HCT116 (cell line): Measurements from ENCODE around the gene ESM1. TPM values are rescaled to one million over a fixed set of nuclear protein-coding genes. Genes with fewer than 3 reads are reported as not detected.

Experiments used
- ATAC-seq: fragments of 200-7000 bp; cut with Tn5 transposase; 2 replicates; pipeline ENCODE4 v1.9.1; 2020; ENCODE audit warnings: mild to moderate bottlenecking, moderate library complexity
- BruUV-seq: library from RNA; stranded (reverse); fragments of 400-500 nt; replicated peaks from 2 replicates; lab custom pipeline; 2021; lab: Mats Ljungman, UMichigan
- CTCF ChIA-PET: fragments of 300-600 bp; sonication (Branson Sonifier 250); formaldehyde crosslinking; loops from one replicate; lab custom pipeline; 2021; ENCODE audit warnings: antibody characterized with exemption; lab: Charles Lee
- POLR2A ChIA-PET: fragments of 300-600, 350-600 bp; sonication (Branson Sonifier 250); formaldehyde crosslinking; loops from one replicate; lab custom pipeline; 2021; ENCODE audit warnings: antibody characterized with exemption; lab: Charles Lee
- RAD21 ChIA-PET, 2 experiments: fragments of 300-600 bp; sonication (Branson Sonifier 250); formaldehyde crosslinking; loops; one replicate each; lab custom pipeline; 2023; ENCODE audit warnings: low total read pairs in 2 of 2; ENCODE audit not compliant: uncharacterized antibody in 2 of 2, unreplicated experiment in 2 of 2, low non-redundant PET in 1 of 2; lab: Charles Lee
- DNase-seq: peaks from one replicate; pipeline ENCODE4 v3.0.0-alpha.2; 2010; ENCODE audit warnings: low read depth, low spot score
- H2AFZ ChIP-seq: fragments of 200-600 bp; shearing (Covaris generic), sonication (generic); 2 replicates; pipeline ENCODE4 v1.6.1; 2017; ENCODE audit warnings: low read depth, mixed run types, mixed read lengths, antibody characterized with exemption, low read length; ENCODE audit not compliant: poor library complexity, severe bottlenecking
- H3K27ac ChIP-seq: 2 replicates; pipeline ENCODE4 v1.5.1; 2012; ENCODE audit warnings: low read depth, low read length
- H3K27me3 ChIP-seq: fragments of 200-600 bp; sonication (generic); 2 replicates; pipeline ENCODE4 v1.6.1; 2016; ENCODE audit warnings: mixed run types, low read length, mixed read lengths; ENCODE audit not compliant: insufficient read depth
- H3K36me3 ChIP-seq, 2 experiments: fragments of 200-500 bp in 1 of 2; fragments of 200-600 bp in 1 of 2; sonication (Bioruptor generic) in 1 of 2; sonication (generic) in 1 of 2; 2 replicates each; pipeline versions ENCODE4 v1.5.1 to v1.6.1; 2014 to 2016; ENCODE audit warnings: low read length in 2 of 2, inconsistent platforms in 1 of 2, mixed read lengths in 1 of 2, mixed run types in 1 of 2; ENCODE audit not compliant: insufficient read depth in 2 of 2, control insufficient read depth in 1 of 2
- H3K4me1 ChIP-seq, 2 experiments: fragments of 200-600 bp in 1 of 2; sonication (generic) in 1 of 2; 2 replicates each; pipeline versions ENCODE4 v1.5.1 to v1.6.1; 2012 to 2017; ENCODE audit warnings: low read length in 2 of 2, inconsistent platforms in 1 of 2, mild to moderate bottlenecking in 1 of 2, mixed read lengths in 1 of 2, mixed run types in 1 of 2, moderate library complexity in 1 of 2; ENCODE audit not compliant: insufficient read depth in 2 of 2, control insufficient read depth in 1 of 2
- H3K4me2 ChIP-seq: fragments of 200-600 bp; sonication (generic); 2 replicates; pipeline ENCODE4 v1.6.1; 2017; ENCODE audit warnings: mixed run types, low read length, mixed read lengths
- H3K4me3 ChIP-seq, 2 experiments: fragments of 200-600 bp in 1 of 2; sonication (generic) in 1 of 2; replicated peaks in 1 of 2; 2 replicates each; pipeline ENCODE4 v1.5.1; 2011 to 2016; ENCODE audit warnings: low read length in 2 of 2, control low read depth in 1 of 2, low read depth in 1 of 2, mild to moderate bottlenecking in 1 of 2, mixed read lengths in 1 of 2, mixed run types in 1 of 2
- H3K79me2 ChIP-seq: fragments of 200-600 bp; sonication (generic); 2 replicates; pipeline ENCODE4 v1.6.1; 2017; ENCODE audit warnings: mild to moderate bottlenecking, mixed run types, low read length, moderate library complexity, mixed read lengths; ENCODE audit not compliant: insufficient read depth
- H3K9ac ChIP-seq: fragments of 200-600 bp; sonication (generic); 2 replicates; pipeline ENCODE4 v1.6.1; 2016; ENCODE audit warnings: low read length, mixed read lengths
- H3K9me2 ChIP-seq: fragments of 200-600 bp; sonication (generic), shearing (Covaris generic); 2 replicates; pipeline ENCODE4 v1.6.1; 2017; ENCODE audit warnings: mixed run types, mild to moderate bottlenecking, moderate library complexity; ENCODE audit not compliant: insufficient read depth
- H3K9me3 ChIP-seq, 2 experiments: fragments of 200-500 bp in 1 of 2; fragments of 200-600 bp in 1 of 2; sonication (Bioruptor generic) in 1 of 2; sonication (generic) in 1 of 2; 2 replicates each; pipeline ENCODE4 v1.6.1; 2014 to 2017; ENCODE audit warnings: low read length in 2 of 2, mixed read lengths in 2 of 2, inconsistent platforms in 1 of 2, low read depth in 1 of 2, mild to moderate bottlenecking in 1 of 2, mixed run types in 1 of 2, moderate library complexity in 1 of 2; ENCODE audit not compliant: control insufficient read depth in 1 of 2, insufficient read depth in 1 of 2
- H4K20me1 ChIP-seq: fragments of 200-600 bp; sonication (generic), shearing (Covaris generic); 2 replicates; pipeline ENCODE4 v1.6.1; 2017; ENCODE audit warnings: mixed run types, mild to moderate bottlenecking, moderate library complexity; ENCODE audit not compliant: insufficient read depth
- ATF3 ChIP-seq: IDR thresholded peaks from 2 replicates; pipeline ENCODE4 v1.6.1; 2012
- CBX3 ChIP-seq: IDR thresholded peaks from 2 replicates; pipeline ENCODE4 v1.6.1; 2012; ENCODE audit warnings: low read depth
- CEBPB ChIP-seq: IDR thresholded peaks from 2 replicates; pipeline ENCODE4 v1.6.1; 2012; ENCODE audit warnings: low read depth
- EGR1 ChIP-seq: IDR thresholded peaks from 2 replicates; pipeline ENCODE4 v1.6.1; 2012; ENCODE audit warnings: low read depth
- ELF1 ChIP-seq: IDR thresholded peaks from 2 replicates; pipeline ENCODE4 v1.6.1; 2012; ENCODE audit warnings: low read depth, borderline replicate concordance
- EZH2 ChIP-seq: fragments of 200-600 bp; sonication (generic); IDR thresholded peaks from 2 replicates; pipeline ENCODE4 v1.6.1; 2017; ENCODE audit warnings: antibody characterized with exemption, mixed run types
- FOSL1 ChIP-seq: IDR thresholded peaks from 2 replicates; pipeline ENCODE4 v1.6.1; 2012; ENCODE audit warnings: low read depth
- JUND ChIP-seq: IDR thresholded peaks from 2 replicates; pipeline ENCODE4 v1.6.1; 2012
- POLR2A ChIP-seq: IDR thresholded peaks from 2 replicates; pipeline ENCODE4 v1.7.0; 2011; ENCODE audit warnings: borderline replicate concordance; ENCODE audit not compliant: insufficient read depth, insufficient read length; ENCODE audit errors: extremely low read depth
- RAD21 ChIP-seq: IDR thresholded peaks from 2 replicates; pipeline ENCODE4 v1.6.1; 2012; ENCODE audit warnings: low read depth, mild to moderate bottlenecking
- REST ChIP-seq: IDR thresholded peaks from 2 replicates; pipeline ENCODE4 v1.6.1; 2012; ENCODE audit warnings: low read depth
- SIN3A ChIP-seq: IDR thresholded peaks from 2 replicates; pipeline ENCODE4 v1.6.1; 2012; ENCODE audit warnings: low read depth
- SP1 ChIP-seq: IDR thresholded peaks from 2 replicates; pipeline ENCODE4 v1.6.1; 2012; ENCODE audit warnings: low read depth
- SRF ChIP-seq: IDR thresholded peaks from 2 replicates; pipeline ENCODE4 v1.6.1; 2012; ENCODE audit warnings: low read depth
- YY1 ChIP-seq: IDR thresholded peaks from 2 replicates; pipeline ENCODE4 v1.6.1; 2011; ENCODE audit warnings: low read length, low read depth, moderate library complexity, mild to moderate bottlenecking; ENCODE audit not compliant: insufficient replicate concordance; ENCODE audit errors: extremely low read depth
- ZFX ChIP-seq: fragments of 450-650 bp; IDR thresholded peaks from 2 replicates; pipeline ENCODE4 v1.6.1; 2017
- ZNF274 ChIP-seq: fragments of 200-500 bp; sonication (Bioruptor generic); IDR thresholded peaks from 2 replicates; pipeline ENCODE4 v1.6.1; 2014; ENCODE audit warnings: mild to moderate bottlenecking, low read depth, low read length, inconsistent platforms
- intact Hi-C: fragments of 100-400 bp; cut with micrococcal nuclease; formaldehyde crosslinking; loops from 2 replicates; pipeline ENCODE4 v1.10.0; 2022
- total RNA-seq: library from RNA; stranded (reverse); gene quantifications from one replicate; pipeline ENCODE4 v1.2.1, GENCODE V29; 2021; ENCODE audit not compliant: unreplicated experiment
- TF ChIP-seq, protein P1 (sequence below): IDR thresholded peaks from 2 replicates; pipeline ENCODE4 v1.6.1; 2012
- TF ChIP-seq, protein P2 (sequence below), 3 experiments: fragments of 200-600 bp in 1 of 3; sonication (generic) in 1 of 3; IDR thresholded peaks in 2 of 3; conservative IDR thresholded peaks in 1 of 3; 2 replicates each; pipeline ENCODE4 v1.5.1; 2012 to 2017; ENCODE audit warnings: low read depth in 2 of 3, low read length in 2 of 3, antibody characterized with exemption in 1 of 3, borderline replicate concordance in 1 of 3, control low read depth in 1 of 3, mild to moderate bottlenecking in 1 of 3, mixed read lengths in 1 of 3, mixed run types in 1 of 3, moderate library complexity in 1 of 3; ENCODE audit not compliant: insufficient read depth in 1 of 3
- TF ChIP-seq, protein P3 (sequence below): IDR thresholded peaks from 2 replicates; pipeline ENCODE4 v1.6.1; 2011; ENCODE audit warnings: mild to moderate bottlenecking, low read length, moderate library complexity; ENCODE audit not compliant: insufficient replicate concordance; ENCODE audit errors: extremely low read depth

ESM1 gene
- total RNA-seq, 1 experiment from 2014 or later = not detected

DNA sequence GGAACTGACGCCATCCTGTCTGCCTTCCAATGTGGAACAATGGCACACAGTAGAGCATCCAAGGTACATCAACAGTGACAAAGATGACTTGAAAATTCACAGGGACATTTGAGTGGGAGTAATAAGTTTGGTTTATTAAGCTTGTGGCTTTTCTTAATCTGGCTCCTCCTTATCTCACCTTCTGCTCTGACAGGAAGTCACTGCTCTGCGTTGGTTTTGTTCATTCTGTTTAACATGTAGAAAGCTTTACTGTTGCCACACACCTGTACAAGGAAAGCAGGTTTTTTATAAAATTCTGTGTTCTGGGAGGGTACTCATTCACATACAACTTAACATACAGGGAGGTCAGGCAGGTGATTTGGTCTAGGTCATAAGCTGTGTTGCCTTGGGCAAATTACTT lies 37.1 kb upstream of the ESM1 start:
- intact Hi-C loops = no loop called here
- Histone ChIP-seq H3K4me3 (no peak overlapping the region), H3K9me2 (no peaks in the 10 kb centered on the region), H2AFZ (no peak overlapping the region), H3K79me2 (no peaks in the 10 kb centered on the region), H4K20me1 (no peaks in the 10 kb centered on the region; the same call in 1 of the 2 replicates), H3K27ac (no peak overlapping the region), H3K27me3 (peaks cover 62% of the 10 kb centered on the region), H3K36me3 (no peaks in the 10 kb centered on the region), H3K4me1 (no peaks in the 10 kb centered on the region), H3K9me3 (no peaks in the 10 kb centered on the region), H3K9ac (no peak overlapping the region)
- BruUV-seq = no TSS peak
- DNase-seq (no peak), ATAC-seq (no peak)
- CTCF ChIA-PET = interaction anchor here (1.2 kb wide), 1 partner anchor 78 kb away, joined by 3 read pairs; no protein-coding TSS in a partner anchor
- TF ChIP-seq YY1 = no peak
- TF ChIP-seq SP1 = no peak
- TF ChIP-seq POLR2A = no peak
- TF ChIP-seq, protein P1, sequence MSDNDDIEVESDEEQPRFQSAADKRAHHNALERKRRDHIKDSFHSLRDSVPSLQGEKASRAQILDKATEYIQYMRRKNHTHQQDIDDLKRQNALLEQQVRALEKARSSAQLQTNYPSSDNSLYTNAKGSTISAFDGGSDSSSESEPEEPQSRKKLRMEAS = no peak
- no peak for TF ChIP-seq EZH2
- TF ChIP-seq, protein P2, sequence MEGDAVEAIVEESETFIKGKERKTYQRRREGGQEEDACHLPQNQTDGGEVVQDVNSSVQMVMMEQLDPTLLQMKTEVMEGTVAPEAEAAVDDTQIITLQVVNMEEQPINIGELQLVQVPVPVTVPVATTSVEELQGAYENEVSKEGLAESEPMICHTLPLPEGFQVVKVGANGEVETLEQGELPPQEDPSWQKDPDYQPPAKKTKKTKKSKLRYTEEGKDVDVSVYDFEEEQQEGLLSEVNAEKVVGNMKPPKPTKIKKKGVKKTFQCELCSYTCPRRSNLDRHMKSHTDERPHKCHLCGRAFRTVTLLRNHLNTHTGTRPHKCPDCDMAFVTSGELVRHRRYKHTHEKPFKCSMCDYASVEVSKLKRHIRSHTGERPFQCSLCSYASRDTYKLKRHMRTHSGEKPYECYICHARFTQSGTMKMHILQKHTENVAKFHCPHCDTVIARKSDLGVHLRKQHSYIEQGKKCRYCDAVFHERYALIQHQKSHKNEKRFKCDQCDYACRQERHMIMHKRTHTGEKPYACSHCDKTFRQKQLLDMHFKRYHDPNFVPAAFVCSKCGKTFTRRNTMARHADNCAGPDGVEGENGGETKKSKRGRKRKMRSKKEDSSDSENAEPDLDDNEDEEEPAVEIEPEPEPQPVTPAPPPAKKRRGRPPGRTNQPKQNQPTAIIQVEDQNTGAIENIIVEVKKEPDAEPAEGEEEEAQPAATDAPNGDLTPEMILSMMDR (IDR thresholded peaks at IDR 0.05 in 2 of 3, conservative IDR thresholded peaks at IDR 0.05 in 1 of 3; ENCODE audit: borderline replicate concordance in 1 of 3, insufficient read depth in 1 of 3, low read depth in 2 of 3, low read length in 2 of 3) = no peak
- no peak for TF ChIP-seq CEBPB
- TF ChIP-seq ELF1 = no peak
- TF ChIP-seq FOSL1 = no peak
- no peak for TF ChIP-seq EGR1
- no peak for TF ChIP-seq CBX3
- TF ChIP-seq, protein P3, sequence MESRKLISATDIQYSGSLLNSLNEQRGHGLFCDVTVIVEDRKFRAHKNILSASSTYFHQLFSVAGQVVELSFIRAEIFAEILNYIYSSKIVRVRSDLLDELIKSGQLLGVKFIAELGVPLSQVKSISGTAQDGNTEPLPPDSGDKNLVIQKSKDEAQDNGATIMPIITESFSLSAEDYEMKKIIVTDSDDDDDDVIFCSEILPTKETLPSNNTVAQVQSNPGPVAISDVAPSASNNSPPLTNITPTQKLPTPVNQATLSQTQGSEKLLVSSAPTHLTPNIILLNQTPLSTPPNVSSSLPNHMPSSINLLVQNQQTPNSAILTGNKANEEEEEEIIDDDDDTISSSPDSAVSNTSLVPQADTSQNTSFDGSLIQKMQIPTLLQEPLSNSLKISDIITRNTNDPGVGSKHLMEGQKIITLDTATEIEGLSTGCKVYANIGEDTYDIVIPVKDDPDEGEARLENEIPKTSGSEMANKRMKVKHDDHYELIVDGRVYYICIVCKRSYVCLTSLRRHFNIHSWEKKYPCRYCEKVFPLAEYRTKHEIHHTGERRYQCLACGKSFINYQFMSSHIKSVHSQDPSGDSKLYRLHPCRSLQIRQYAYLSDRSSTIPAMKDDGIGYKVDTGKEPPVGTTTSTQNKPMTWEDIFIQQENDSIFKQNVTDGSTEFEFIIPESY = no peak
- no peak for TF ChIP-seq ZFX
- TF ChIP-seq ATF3 = no peak
- TF ChIP-seq JUND = no peak
- TF ChIP-seq REST = no peak
- no peak for TF ChIP-seq SRF
- TF ChIP-seq SIN3A = no peak
- TF ChIP-seq RAD21 = no peak
- no peak for TF ChIP-seq ZNF274
- TF ChIP-seq, all 23 proteins: peak for 0
- ChIA-PET RAD21 (no interaction called here), POLR2A (no interaction called here)
- H3K4me2 ChIP-seq = no peak overlapping the region
